ENCODE measurements around the gene GRIA4.

GRCh38 chr11:105647780-105648179 is 37.9 kb downstream of the GRIA4 start:
- TF ChIP-seq EZH2 (IDR thresholded peaks at IDR 0.05), result no peak
- no peak for TF ChIP-seq CTCF (IDR thresholded peaks at IDR 0.05)
- TF ChIP-seq EZH2phosphoT487 (IDR thresholded peaks at IDR 0.05), result no peak

Data from neural progenitor cell (in vitro differentiated cells).